ENCODE results near the gene ZSCAN23. TPM values are rescaled to one million over a fixed set of nuclear protein-coding genes. Genes with fewer than 3 reads are reported as not detected.
"Not testable (repeated sequence)": the region's sequence is repeated elsewhere in the genome, so short reads cannot be mapped to it uniquely, and the experiment has no call there.

ZSCAN23 gene
- total and polyA plus RNA-seq, 2 experiments from 2014 or later: 4.9 to 11.3 TPM

- H3K27me3 ChIP-seq: peaks cover 14% of the 10 kb centered on the region
- peak; percentile 11 to 46 for DNase-seq (ENCODE audit: low read depth in 1 of 2, low spot score in 1 of 2)
- no peak overlapping the region for H3K27ac ChIP-seq
- no peaks in the 10 kb centered on the region for H3K36me3 ChIP-seq
- H3K4me3 ChIP-seq: peak overlapping the region; percentile 36
- H3K4me1 ChIP-seq (ENCODE audit: low read depth): no peaks in the 10 kb centered on the region
- TF ChIP-seq, protein P1, sequence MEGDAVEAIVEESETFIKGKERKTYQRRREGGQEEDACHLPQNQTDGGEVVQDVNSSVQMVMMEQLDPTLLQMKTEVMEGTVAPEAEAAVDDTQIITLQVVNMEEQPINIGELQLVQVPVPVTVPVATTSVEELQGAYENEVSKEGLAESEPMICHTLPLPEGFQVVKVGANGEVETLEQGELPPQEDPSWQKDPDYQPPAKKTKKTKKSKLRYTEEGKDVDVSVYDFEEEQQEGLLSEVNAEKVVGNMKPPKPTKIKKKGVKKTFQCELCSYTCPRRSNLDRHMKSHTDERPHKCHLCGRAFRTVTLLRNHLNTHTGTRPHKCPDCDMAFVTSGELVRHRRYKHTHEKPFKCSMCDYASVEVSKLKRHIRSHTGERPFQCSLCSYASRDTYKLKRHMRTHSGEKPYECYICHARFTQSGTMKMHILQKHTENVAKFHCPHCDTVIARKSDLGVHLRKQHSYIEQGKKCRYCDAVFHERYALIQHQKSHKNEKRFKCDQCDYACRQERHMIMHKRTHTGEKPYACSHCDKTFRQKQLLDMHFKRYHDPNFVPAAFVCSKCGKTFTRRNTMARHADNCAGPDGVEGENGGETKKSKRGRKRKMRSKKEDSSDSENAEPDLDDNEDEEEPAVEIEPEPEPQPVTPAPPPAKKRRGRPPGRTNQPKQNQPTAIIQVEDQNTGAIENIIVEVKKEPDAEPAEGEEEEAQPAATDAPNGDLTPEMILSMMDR (IDR thresholded peaks at IDR 0.05; ENCODE audit: low read depth, low read length): no peak
- no peaks in the 10 kb centered on the region for H3K9me3 ChIP-seq (ENCODE audit: low read depth)
These were observed 3.7 kb upstream of the ZSCAN23 start for GRCh38 chr6:28446818-28447511.

GRCh38 chr6:28444759-28445158 lies 1.5 kb upstream of the ZSCAN23 start:
- H3K27ac ChIP-seq; H3K9me3 ChIP-seq (ENCODE audit: low read depth); H3K4me1 ChIP-seq (ENCODE audit: low read depth); DNase-seq (ENCODE audit: low read depth in 1 of 2, low spot score in 1 of 2); H3K4me3 ChIP-seq; H3K36me3 ChIP-seq; H3K27me3 ChIP-seq: not testable (repeated sequence)

DNA sequence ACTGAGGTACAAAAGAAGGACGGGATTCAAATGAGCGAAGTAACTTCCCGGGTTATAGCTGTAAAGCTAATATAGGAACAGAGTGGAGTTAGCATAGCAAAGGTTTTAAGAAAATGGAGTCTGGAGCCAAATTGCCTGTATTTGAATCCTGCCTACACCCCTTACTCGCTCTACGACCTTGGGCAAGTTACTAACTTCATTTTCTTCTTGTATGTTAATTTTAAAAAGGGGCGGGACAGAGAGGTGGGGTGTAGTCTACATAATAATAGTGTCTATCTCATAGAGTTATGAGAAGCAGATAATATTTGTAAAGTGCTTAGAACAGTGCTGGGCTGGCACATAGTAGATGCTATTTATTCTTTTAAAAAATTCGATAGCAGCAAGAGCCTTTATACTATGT lies 705 bp downstream of the ZSCAN23 start:
- H3K27me3 ChIP-seq: no peaks in the 10 kb centered on the region
- peak overlapping the region; percentile 81 for H3K4me3 ChIP-seq
- H3K36me3 ChIP-seq: peaks cover 2% of the 10 kb centered on the region
- TF ChIP-seq, protein P1 (IDR thresholded peaks at IDR 0.05; ENCODE audit: low read depth, low read length): no peak
- no peaks in the 10 kb centered on the region for H3K4me1 ChIP-seq (ENCODE audit: low read depth)
- DNase-seq (ENCODE audit: low read depth in 1 of 2, low spot score in 1 of 2): no peak
- no peaks in the 10 kb centered on the region for H3K9me3 ChIP-seq (ENCODE audit: low read depth)
- H3K27ac ChIP-seq: no peak overlapping the region

DNA sequence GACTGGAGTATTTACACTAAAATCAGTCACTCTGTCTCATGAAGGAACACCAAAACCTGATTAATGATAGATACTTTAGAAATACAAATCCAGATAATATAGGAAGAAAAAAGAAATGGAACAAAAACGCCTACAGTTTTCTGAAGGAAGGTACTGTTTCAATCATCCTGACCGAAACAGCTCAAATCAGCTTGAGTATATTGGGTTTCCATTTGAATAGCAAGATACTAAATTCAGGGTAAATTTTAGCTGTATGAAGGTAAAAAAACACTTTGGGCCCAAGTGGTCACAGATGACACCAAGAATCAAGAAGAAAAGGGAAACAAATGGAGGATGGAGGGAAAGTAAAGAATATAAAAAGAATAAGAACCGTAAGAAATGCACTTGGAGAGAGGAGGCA lies 6.9 kb downstream of the ZSCAN23 start:
- TF ChIP-seq, protein P1 (IDR thresholded peaks at IDR 0.05; ENCODE audit: low read depth, low read length): no peak
- no peak overlapping the region for H3K4me3 ChIP-seq
- DNase-seq (ENCODE audit: low read depth in 1 of 2, low spot score in 1 of 2): no peak
- no peaks in the 10 kb centered on the region for H3K9me3 ChIP-seq (ENCODE audit: low read depth)
- no peaks in the 10 kb centered on the region for H3K27me3 ChIP-seq
- H3K27ac ChIP-seq: no peak overlapping the region
- peaks cover 28% of the 10 kb centered on the region for H3K36me3 ChIP-seq
- no peaks in the 10 kb centered on the region for H3K4me1 ChIP-seq (ENCODE audit: low read depth)

DNA sequence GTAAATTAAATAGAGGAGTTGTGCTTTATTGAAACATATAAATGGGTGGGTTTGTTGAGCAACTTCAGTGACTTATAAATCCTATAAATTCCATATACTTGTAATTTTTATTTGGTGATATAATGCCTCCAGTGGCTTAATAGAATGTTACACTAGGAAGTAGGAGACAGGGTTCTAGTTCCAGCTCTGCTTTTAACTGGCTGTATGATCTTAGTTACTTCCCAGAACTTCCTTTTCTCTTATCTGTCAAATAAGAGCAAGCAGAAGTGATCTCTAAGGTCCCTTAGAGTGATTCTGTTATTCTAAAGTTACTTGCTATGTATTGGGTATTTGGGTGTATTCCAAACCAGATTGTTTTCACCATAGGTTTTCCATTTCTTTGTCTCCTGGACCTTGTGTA lies 10.2 kb downstream of the ZSCAN23 start:
- no peaks in the 10 kb centered on the region for H3K9me3 ChIP-seq (ENCODE audit: low read depth)
- H3K27ac ChIP-seq: no peak overlapping the region
- H3K4me1 ChIP-seq (ENCODE audit: low read depth): no peaks in the 10 kb centered on the region
- H3K36me3 ChIP-seq: peaks cover 28% of the 10 kb centered on the region
- TF ChIP-seq, protein P1 (IDR thresholded peaks at IDR 0.05; ENCODE audit: low read depth, low read length): no peak
- no peak overlapping the region for H3K4me3 ChIP-seq
- DNase-seq (ENCODE audit: low read depth in 1 of 2, low spot score in 1 of 2): no peak
- H3K27me3 ChIP-seq: no peaks in the 10 kb centered on the region

- TF ChIP-seq, protein P1 (IDR thresholded peaks at IDR 0.05; ENCODE audit: low read depth, low read length): no peak
These were observed 13.5 kb downstream of the ZSCAN23 start for GRCh38 chr6:28429781-28430180.

More at GRCh38 chr6:28429781-28430180, 13.5 kb downstream of the ZSCAN23 start:
- Histone ChIP-seq H3K4me1 (ENCODE audit: low read depth) (no peaks in the 10 kb centered on the region), H3K36me3 (peaks cover 25% of the 10 kb centered on the region), H3K9me3 (ENCODE audit: low read depth) (no peaks in the 10 kb centered on the region), H3K27ac (no peak overlapping the region), H3K27me3 (no peaks in the 10 kb centered on the region), H3K4me3 (no peak overlapping the region)
- DNase-seq (ENCODE audit: low read depth in 1 of 2, low spot score in 1 of 2): no peak

All from cardiac muscle cell (in vitro differentiated cells and primary cell).